WERI-Rb-1 (cell line): ENCODE data around the gene CLEC20A.

ENCODE experiments used
- DNase-seq: peaks from one replicate; pipeline ENCODE4 v3.0.0-alpha.2; 2020
- H3K27ac ChIP-seq: fragments of 250-450 bp; sonication (Bioruptor Pico); 2 replicates; pipeline ENCODE4 v1.5.1; 2020; ENCODE audit warnings: mild to moderate bottlenecking, moderate library complexity
- H3K27me3 ChIP-seq: fragments of 250-450 bp; sonication (Bioruptor Pico); 2 replicates; pipeline ENCODE4 v1.5.1; 2021; ENCODE audit warnings: mild to moderate bottlenecking, low read depth, moderate library complexity; ENCODE audit not compliant: insufficient read depth, severe bottlenecking
- H3K36me3 ChIP-seq: fragments of 250-450 bp; sonication (Bioruptor Pico); 2 replicates; pipeline ENCODE4 v1.5.1; 2020; ENCODE audit warnings: mild to moderate bottlenecking, moderate library complexity
- H3K4me3 ChIP-seq: 2 replicates; pipeline ENCODE4 v1.5.1; 2011; ENCODE audit warnings: low read depth, mild to moderate bottlenecking, control low read depth, low read length
- H3K9me3 ChIP-seq: fragments of 250-450 bp; sonication (Bioruptor Pico); 2 replicates; pipeline ENCODE4 v1.5.1; 2021; ENCODE audit warnings: mild to moderate bottlenecking, moderate library complexity; ENCODE audit not compliant: severe bottlenecking
- TF ChIP-seq, protein P1 (sequence below): IDR thresholded peaks from 2 replicates; pipeline ENCODE4 v1.5.1; 2011; ENCODE audit warnings: low read depth, mild to moderate bottlenecking, control low read depth, inconsistent platforms, low read length

The CLEC20A gene

GRCh38 chr1:178490967-178491366 lies 5.8 kb downstream of the CLEC20A start:
- Histone ChIP-seq H3K36me3 (no peaks in the 10 kb centered on the region), H3K9me3 (no peaks in the 10 kb centered on the region), H3K4me3 (no peak overlapping the region), H3K27me3 (no peaks in the 10 kb centered on the region), H3K27ac (no peak overlapping the region)
- TF ChIP-seq, protein P1, sequence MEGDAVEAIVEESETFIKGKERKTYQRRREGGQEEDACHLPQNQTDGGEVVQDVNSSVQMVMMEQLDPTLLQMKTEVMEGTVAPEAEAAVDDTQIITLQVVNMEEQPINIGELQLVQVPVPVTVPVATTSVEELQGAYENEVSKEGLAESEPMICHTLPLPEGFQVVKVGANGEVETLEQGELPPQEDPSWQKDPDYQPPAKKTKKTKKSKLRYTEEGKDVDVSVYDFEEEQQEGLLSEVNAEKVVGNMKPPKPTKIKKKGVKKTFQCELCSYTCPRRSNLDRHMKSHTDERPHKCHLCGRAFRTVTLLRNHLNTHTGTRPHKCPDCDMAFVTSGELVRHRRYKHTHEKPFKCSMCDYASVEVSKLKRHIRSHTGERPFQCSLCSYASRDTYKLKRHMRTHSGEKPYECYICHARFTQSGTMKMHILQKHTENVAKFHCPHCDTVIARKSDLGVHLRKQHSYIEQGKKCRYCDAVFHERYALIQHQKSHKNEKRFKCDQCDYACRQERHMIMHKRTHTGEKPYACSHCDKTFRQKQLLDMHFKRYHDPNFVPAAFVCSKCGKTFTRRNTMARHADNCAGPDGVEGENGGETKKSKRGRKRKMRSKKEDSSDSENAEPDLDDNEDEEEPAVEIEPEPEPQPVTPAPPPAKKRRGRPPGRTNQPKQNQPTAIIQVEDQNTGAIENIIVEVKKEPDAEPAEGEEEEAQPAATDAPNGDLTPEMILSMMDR: no peak
- no peak for DNase-seq

GRCh38 chr1:178490136-178490535 lies 6.6 kb downstream of the CLEC20A start:
- H3K27ac ChIP-seq: no peak overlapping the region
- TF ChIP-seq, protein P1: no peak
- no peaks in the 10 kb centered on the region for H3K36me3 ChIP-seq
- DNase-seq: no peak
- H3K9me3 ChIP-seq: no peaks in the 10 kb centered on the region
- H3K4me3 ChIP-seq: no peak overlapping the region
- H3K27me3 ChIP-seq: no peaks in the 10 kb centered on the region

DNA sequence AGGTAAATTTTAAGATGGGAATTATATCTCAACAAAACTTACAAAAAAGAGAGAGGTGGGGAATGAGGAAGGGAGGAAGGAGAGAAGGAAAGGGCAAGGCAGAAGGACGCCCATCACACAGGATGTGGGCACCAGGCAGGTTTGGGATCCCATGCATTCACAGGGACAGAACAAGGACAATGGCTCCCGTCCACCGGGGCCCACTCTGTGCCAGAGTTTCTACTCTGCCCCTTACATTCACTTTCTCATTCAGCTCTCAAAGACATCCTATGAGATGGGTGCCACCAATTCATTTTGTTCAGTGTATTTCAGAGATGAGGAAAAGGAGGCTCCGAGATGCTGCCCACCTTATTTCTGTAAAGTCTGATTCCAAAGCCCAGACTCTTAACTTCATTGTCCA lies 7.4 kb downstream of the CLEC20A start:
- DNase-seq: no peak
- Histone ChIP-seq H3K27me3 (no peaks in the 10 kb centered on the region), H3K36me3 (no peaks in the 10 kb centered on the region), H3K9me3 (no peaks in the 10 kb centered on the region), H3K4me3 (no peak overlapping the region), H3K27ac (no peak overlapping the region)
- TF ChIP-seq, protein P1: no peak

- TF ChIP-seq, protein P1: no peak
- no peaks in the 10 kb centered on the region for H3K36me3 ChIP-seq
- no peak overlapping the region for H3K4me3 ChIP-seq
- DNase-seq: no peak
- no peaks in the 10 kb centered on the region for H3K9me3 ChIP-seq
- no peaks in the 10 kb centered on the region for H3K27me3 ChIP-seq
- no peak overlapping the region for H3K27ac ChIP-seq
These were observed 8.4 kb downstream of the CLEC20A start for GRCh38 chr1:178488393-178488792.

DNA sequence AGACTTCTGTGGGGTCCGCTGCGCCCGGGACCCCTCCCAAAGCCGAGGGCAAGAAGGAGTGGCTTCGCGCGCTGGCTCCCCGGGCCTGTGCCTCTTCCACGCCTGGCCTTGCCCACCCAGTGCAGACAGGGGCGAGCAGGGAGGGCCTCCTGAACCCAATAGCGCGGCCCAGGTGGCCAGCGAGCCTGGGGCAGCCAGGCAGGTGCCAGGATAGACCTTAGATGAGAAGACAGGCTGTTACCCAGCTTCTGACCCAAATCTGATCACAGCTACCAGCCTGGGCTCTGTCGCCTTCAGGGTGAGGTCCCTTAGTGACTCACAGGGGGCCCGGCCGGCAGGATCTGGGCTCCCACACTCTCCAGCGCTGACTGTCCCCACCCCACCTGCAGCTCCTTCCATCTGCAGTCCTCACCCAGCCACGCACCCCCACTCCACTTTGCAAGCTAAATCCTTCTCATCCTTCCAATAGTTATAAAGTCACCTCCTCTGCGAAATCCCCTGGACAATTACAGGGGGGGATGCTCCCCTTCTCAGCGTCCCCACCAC lies 9.6 kb downstream of the CLEC20A start:
- no peak overlapping the region for H3K4me3 ChIP-seq
- H3K9me3 ChIP-seq: no peaks in the 10 kb centered on the region
- no peak overlapping the region for H3K27ac ChIP-seq
- TF ChIP-seq, protein P1: no peak
- H3K27me3 ChIP-seq: no peaks in the 10 kb centered on the region
- no peak for DNase-seq
- no peaks in the 10 kb centered on the region for H3K36me3 ChIP-seq
